A549 (cell line): ENCODE data around the gene DHRS11. TPM values are rescaled to one million over a fixed set of nuclear protein-coding genes. Genes with fewer than 3 reads are reported as not detected.

Experiments used
- ATAC-seq, 2 experiments: fragments of 200-7000 bp in 1 of 2; fragments of >200 bp in 1 of 2; cut with Nextera tagmentation in 1 of 2; cut with Tn5 transposase in 1 of 2; 3 replicates each; pipeline versions ENCODE4 v1.8.0 to v1.9.1; 2018 to 2020; ENCODE audit warnings: mild to moderate bottlenecking in 1 of 2, moderate library complexity in 1 of 2
- CTCF ChIA-PET: fragments of 300-600 bp; sonication (Branson Sonifier 250); formaldehyde crosslinking; extraction: SDS; loops from one replicate; lab custom pipeline; 2021; ENCODE audit warnings: antibody characterized with exemption, inconsistent platforms; lab: Yijun Ruan, JAX
- POLR2A ChIA-PET: fragments of 350-600 bp; formaldehyde crosslinking; extraction: SDS; loops from one replicate; lab custom pipeline; 2021; ENCODE audit warnings: antibody characterized with exemption, inconsistent platforms; lab: Yijun Ruan, JAX
- DNase-seq, 2 experiments: peaks; one replicate each; pipeline versions ENCODE4 v3.0.0 to v3.0.0-alpha.2; 2011 to 2016; ENCODE audit warnings: low read depth in 1 of 2, low spot score in 1 of 2
- FAIRE-seq: peaks from 2 replicates; lab custom pipeline; 2011; peaks lifted over from hg19 to GRCh38; lab: Jason Lieb, UNC
- H3K27ac ChIP-seq, 2 experiments: fragments of >200 bp; sonication (Bioruptor Twin); formaldehyde crosslinking; 3 replicates each; pipeline ENCODE4 v1.5.1; 2016 to 2017
- H3K4me1 ChIP-seq: fragments of >200 bp; sonication (Bioruptor Twin); formaldehyde crosslinking; 3 replicates; pipeline ENCODE4 v1.6.1; 2016
- H3K4me2 ChIP-seq: fragments of >200 bp; sonication (Bioruptor Twin); formaldehyde crosslinking; 3 replicates; pipeline ENCODE4 v1.6.1; 2016
- H3K4me3 ChIP-seq: fragments of >200 bp; sonication (Bioruptor Twin); formaldehyde crosslinking; 3 replicates; pipeline ENCODE4 v1.5.1; 2016
- H3K9me3 ChIP-seq: fragments of >200 bp; sonication (Bioruptor Twin); formaldehyde crosslinking; 3 replicates; pipeline ENCODE4 v1.6.1; 2016
- CBX2 ChIP-seq: fragments of 200-600 bp; sonication (generic); IDR thresholded peaks from 2 replicates; pipeline ENCODE4 v1.6.1; 2016; ENCODE audit warnings: low read depth, mild to moderate bottlenecking, borderline replicate concordance
- EHF ChIP-seq: fragments of 250-450 bp; sonication (Bioruptor Pico); IDR thresholded peaks from 2 replicates; pipeline ENCODE4 v1.5.0; 2020; ENCODE audit warnings: mild to moderate bottlenecking
- EHMT2 ChIP-seq: fragments of 200-600 bp; sonication (generic); IDR thresholded peaks from 2 replicates; pipeline ENCODE4 v1.6.1; 2016; ENCODE audit warnings: antibody characterized with exemption, low read depth, mild to moderate bottlenecking, moderate library complexity
- EP300 ChIP-seq, 2 experiments: fragments of >200 bp; sonication (Bioruptor Twin); formaldehyde crosslinking; IDR thresholded peaks; 2 replicates in 1 of 2; 3 replicates in 1 of 2; pipeline ENCODE4 v1.6.1; 2016 to 2017
- ESRRA ChIP-seq: fragments of 150-350 bp; IDR thresholded peaks from 2 replicates; pipeline ENCODE4 v1.6.1; 2014; ENCODE audit warnings: mild to moderate bottlenecking, low read length, borderline replicate concordance
- FOSL2 ChIP-seq, 2 experiments: fragments of 450-650 bp in 1 of 2; fragments of >200 bp in 1 of 2; sonication (Bioruptor Twin) in 1 of 2; formaldehyde crosslinking; IDR thresholded peaks; 2 replicates each; pipeline versions ENCODE4 v1.5.0 to v1.6.1; 2016 to 2020; ENCODE audit warnings: mild to moderate bottlenecking in 1 of 2, moderate library complexity in 1 of 2
- GATA3 ChIP-seq: IDR thresholded peaks from 2 replicates; pipeline ENCODE4 v1.6.1; 2012; ENCODE audit warnings: borderline replicate concordance
- HES2 ChIP-seq: fragments of >200 bp; sonication (Bioruptor Twin); formaldehyde crosslinking; IDR thresholded peaks from 2 replicates; pipeline ENCODE4 v1.6.1; 2016
- HOXB5 ChIP-seq: fragments of 250-450 bp; sonication (Bioruptor Pico); IDR thresholded peaks from 2 replicates; pipeline ENCODE4 v1.5.0; 2020; ENCODE audit warnings: mild to moderate bottlenecking, moderate library complexity
- JUN ChIP-seq, 2 experiments: fragments of >200 bp; sonication (Bioruptor Twin); formaldehyde crosslinking; IDR thresholded peaks; 2 replicates in 1 of 2; 3 replicates in 1 of 2; pipeline ENCODE4 v1.6.1; 2016 to 2017
- KDM1A ChIP-seq: fragments of 200-600 bp; sonication (generic); IDR thresholded peaks from 2 replicates; pipeline ENCODE4 v1.6.1; 2016; ENCODE audit warnings: low read depth, mild to moderate bottlenecking
- KDM5A ChIP-seq: fragments of 200-600 bp; sonication (generic); IDR thresholded peaks from 2 replicates; pipeline ENCODE4 v1.6.1; 2016; ENCODE audit warnings: antibody characterized with exemption, mild to moderate bottlenecking
- MAFK ChIP-seq: fragments of 450-650 bp; IDR thresholded peaks from 2 replicates; pipeline ENCODE4 v1.6.1; 2014; ENCODE audit not compliant: partially characterized antibody
- MYC ChIP-seq: IDR thresholded peaks from 2 replicates; pipeline ENCODE4 v1.6.1; 2012; ENCODE audit warnings: mild to moderate bottlenecking, inconsistent platforms, low read length, improper control_type of control experiment, borderline replicate concordance
- NPAS2 ChIP-seq: fragments of 250-450 bp; sonication (Bioruptor Pico); IDR thresholded peaks from 2 replicates; pipeline ENCODE4 v1.8.0; 2022; ENCODE audit warnings: mild to moderate bottlenecking, moderate library complexity, borderline replicate concordance
- PHF8 ChIP-seq: fragments of 200-600 bp; sonication (generic); IDR thresholded peaks from 2 replicates; pipeline ENCODE4 v1.6.1; 2016; ENCODE audit warnings: low read depth, mild to moderate bottlenecking, antibody characterized with exemption, moderate library complexity, borderline replicate concordance
- POLR2AphosphoS2 ChIP-seq: conservative IDR thresholded peaks from 2 replicates; pipeline ENCODE4 v1.6.1; 2012; ENCODE audit warnings: low read length, improper control_type of control experiment, inconsistent platforms
- REST ChIP-seq: fragments of 200-600 bp; sonication (generic); IDR thresholded peaks from 2 replicates; pipeline ENCODE4 v1.6.1; 2016; ENCODE audit warnings: antibody characterized with exemption, mild to moderate bottlenecking, moderate library complexity
- RNF2 ChIP-seq: fragments of 200-600 bp; sonication (generic); IDR thresholded peaks from 2 replicates; pipeline ENCODE4 v1.6.1; 2016; ENCODE audit warnings: low read depth, mild to moderate bottlenecking, antibody characterized with exemption, moderate library complexity, borderline replicate concordance
- TFCP2L1 ChIP-seq: fragments of 250-450 bp; sonication (Bioruptor Pico); IDR thresholded peaks from 2 replicates; pipeline ENCODE4 v1.5.0; 2021; ENCODE audit warnings: mild to moderate bottlenecking
- USF2 ChIP-seq: fragments of 450-650 bp; IDR thresholded peaks from 2 replicates; pipeline ENCODE4 v1.6.1; 2014; ENCODE audit warnings: antibody characterized with exemption
- ZFP36 ChIP-seq: fragments of 450-650 bp; IDR thresholded peaks from 2 replicates; pipeline ENCODE4 v1.6.1; 2014; ENCODE audit warnings: borderline replicate concordance; ENCODE audit not compliant: partially characterized antibody
- WGBS: methylation state at CpG from one replicate; pipeline ENCODE4 v1.1.6; 2017; ENCODE audit errors: missing lambda C conversion rate; 5-methylcytosine and 5-hydroxymethylcytosine counted together
- polyA plus RNA-seq, 4 experiments: library from polyadenylated mRNA; depleted of rRNA in 3 of 4; stranded (reverse); fragments of >200 nt; fragmentation: RNase III in 1 of 4; extraction: RNeasy Plus Mini Kit Qiagen cat#74134 plus additional on column Dnase treatment in 1 of 4; gene quantifications; 2 replicates in 3 of 4; 3 replicates in 1 of 4; pipeline ENCODE4 v1.2.3, GENCODE V29; 2011 to 2017

Gene DHRS11
- polyA plus RNA-seq, 2 of the 4 experiments (the other 2 are of a cell fraction): 9.5 to 9.6 TPM

GRCh38 chr17:36611345-36612072 is 19.8 kb downstream of the DHRS11 start:
- DNase-seq (peak in 1 of 2 experiments; percentile 61), FAIRE-seq (no peak), ATAC-seq (peak in 1 of 2 experiments; percentile 33; a peak in 2 of 6 replicates)
- ChIA-PET CTCF (interaction anchor here (1.0 to 12.4 kb wide), 4 partner anchors 9 to 763 kb away, joined by 3 to 112 read pairs (median 54); partner anchors contain the start of gene MRM1), POLR2A (interaction anchor here (1.2 kb wide), 1 partner anchor 11 kb away, joined by 3 read pairs; no protein-coding TSS in a partner anchor)
- WGBS: 66% methylated on average over 9 of the region's 9 CpGs
- no peak overlapping the region; the same call in 2 of the 3 replicates for H3K4me2 ChIP-seq
- no peaks in the 10 kb centered on the region for H3K9me3 ChIP-seq
- peak overlapping the region in 1 of 2 experiments; percentile 27; a peak in 1 of 6 replicates for H3K27ac ChIP-seq
- H3K4me3 ChIP-seq: no peak overlapping the region
- TF ChIP-seq HOXB5 (CRISPR knock-in tag) (no peak), KDM1A (no peak), FOSL2 (IDR thresholded peaks at IDR 0.05) (no peak), FOSL2 (CRISPR knock-in tag; IDR thresholded peaks at IDR 0.05) (0 out of 2 replicates have a peak, but pooled peaks have one; percentile 8)
- peaks cover 23% of the 10 kb centered on the region for H3K4me1 ChIP-seq

- Histone ChIP-seq H3K4me3 (no peak overlapping the region), H3K27ac (0 out of 6 replicates have a peak overlapping the region, but pooled peaks of 1 of the 2 experiments have one; percentile 27), H3K4me2 (no peak overlapping the region), H3K9me3 (no peaks in the 10 kb centered on the region), H3K4me1 (peaks cover 23% of the 10 kb centered on the region)
- no peak for DNase-seq
- ChIA-PET CTCF (interaction anchor here (1.1 to 12.4 kb wide), 4 partner anchors 10 to 1204 kb away, joined by 3 to 112 read pairs (median 54); partner anchors contain the start of gene MRM1), POLR2A (no interaction called here)
- 86% methylated on average over 3 of the region's 3 CpGs for WGBS
- TF ChIP-seq RNF2 (no peak), EP300 (IDR thresholded peaks at IDR 0.05) (no peak), POLR2AphosphoS2 (no peak), JUN (IDR thresholded peaks at IDR 0.05) (no peak), GATA3 (no peak), FOSL2 (IDR thresholded peaks at IDR 0.05) (no peak), FOSL2 (CRISPR knock-in tag; IDR thresholded peaks at IDR 0.05) (no peak)
- ATAC-seq: no peak
- no peak for FAIRE-seq
Measured at GRCh38 chr17:36612323-36612722, 20.6 kb downstream of the DHRS11 start.

GRCh38 chr17:36613155-36613554 is 21.5 kb downstream of the DHRS11 start:
- DNase-seq (no peak), ATAC-seq (no peak), FAIRE-seq (no peak)
- 87% methylated on average over 4 of the region's 4 CpGs for WGBS
- TF ChIP-seq PHF8 (no peak), EHMT2 (no peak), RNF2 (no peak), HOXB5 (CRISPR knock-in tag) (no peak), MYC (no peak), TFCP2L1 (no peak), REST (no peak), MAFK (no peak), EHF (CRISPR knock-in tag) (no peak), ESRRA (no peak), CBX2 (no peak), USF2 (no peak), JUN (IDR thresholded peaks at IDR 0.05) (no peak), NPAS2 (CRISPR knock-in tag) (no peak), HES2 (no peak), ZFP36 (no peak), KDM5A (no peak)
- Histone ChIP-seq H3K27ac (no peak overlapping the region), H3K4me3 (no peak overlapping the region), H3K4me2 (no peak overlapping the region), H3K4me1 (peaks cover 21% of the 10 kb centered on the region), H3K9me3 (no peaks in the 10 kb centered on the region)
- ChIA-PET POLR2A (interaction anchor here (0.8 kb wide), 1 partner anchor 12 kb away, joined by 3 read pairs; the partner anchor contains the start of gene MRM1), CTCF (interaction anchor here (0.6 to 12.4 kb wide), 5 partner anchors 11 to 1204 kb away, joined by 3 to 112 read pairs (median 30); partner anchors contain the start of gene MRM1)
